Activated CD4-positive, alpha-beta T cell treated with anti-CD3 and anti-CD28 coated beads, Interleukin-2, amount 10 ng/mL, durations not matched to agents 7 days and 5 days (primary cell): Measurements from ENCODE around the gene PIP4K2C. TPM values are rescaled to one million over a fixed set of nuclear protein-coding genes. Genes with fewer than 3 reads are reported as not detected.
"Not testable (repeated sequence)": the region's sequence is repeated elsewhere in the genome, so short reads cannot be mapped to it uniquely, and the experiment has no call there.

Experiments used
- CTCF ChIA-PET: fragments of 350-600 bp; sonication (Branson Sonifier 250); formaldehyde crosslinking; loops from one replicate; lab custom pipeline; 2021; ENCODE audit warnings: antibody characterized with exemption; lab: Charles Lee
- POLR2A ChIA-PET: fragments of 350-600 bp; sonication (Branson Sonifier 250); formaldehyde crosslinking; loops from one replicate; lab custom pipeline; 2021; ENCODE audit warnings: antibody characterized with exemption; lab: Charles Lee
- DNase-seq: peaks from one replicate; pipeline ENCODE4 v3.0.0-alpha.2; 2020
- H3K27ac Mint-ChIP-seq: one replicate; pipeline ENCODE4 v1.8.0; 2021; ENCODE audit warnings: mild to moderate bottlenecking, moderate library complexity, mixed read lengths
- H3K27me3 Mint-ChIP-seq: one replicate; pipeline ENCODE4 v1.8.0; 2021; ENCODE audit warnings: mixed read lengths
- H3K36me3 Mint-ChIP-seq: one replicate; pipeline ENCODE4 v1.8.0; 2021; ENCODE audit warnings: low read depth, mixed read lengths
- H3K4me1 Mint-ChIP-seq: one replicate; pipeline ENCODE4 v1.8.0; 2021; ENCODE audit warnings: mixed read lengths
- H3K4me3 Mint-ChIP-seq: one replicate; pipeline ENCODE4 v1.8.0; 2021; ENCODE audit warnings: mild to moderate bottlenecking, moderate library complexity, mixed read lengths
- H3K9me3 Mint-ChIP-seq: one replicate; pipeline ENCODE4 v1.8.0; 2021; ENCODE audit warnings: mixed read lengths
- total RNA-seq, 2 experiments: library from RNA; stranded (reverse); gene quantifications; one replicate each; pipeline ENCODE4 v1.2.3, GENCODE V29; 2021

Gene PIP4K2C
- total RNA-seq, 2 experiments from 2014 or later: 17.9 to 20.4 TPM

DNA sequence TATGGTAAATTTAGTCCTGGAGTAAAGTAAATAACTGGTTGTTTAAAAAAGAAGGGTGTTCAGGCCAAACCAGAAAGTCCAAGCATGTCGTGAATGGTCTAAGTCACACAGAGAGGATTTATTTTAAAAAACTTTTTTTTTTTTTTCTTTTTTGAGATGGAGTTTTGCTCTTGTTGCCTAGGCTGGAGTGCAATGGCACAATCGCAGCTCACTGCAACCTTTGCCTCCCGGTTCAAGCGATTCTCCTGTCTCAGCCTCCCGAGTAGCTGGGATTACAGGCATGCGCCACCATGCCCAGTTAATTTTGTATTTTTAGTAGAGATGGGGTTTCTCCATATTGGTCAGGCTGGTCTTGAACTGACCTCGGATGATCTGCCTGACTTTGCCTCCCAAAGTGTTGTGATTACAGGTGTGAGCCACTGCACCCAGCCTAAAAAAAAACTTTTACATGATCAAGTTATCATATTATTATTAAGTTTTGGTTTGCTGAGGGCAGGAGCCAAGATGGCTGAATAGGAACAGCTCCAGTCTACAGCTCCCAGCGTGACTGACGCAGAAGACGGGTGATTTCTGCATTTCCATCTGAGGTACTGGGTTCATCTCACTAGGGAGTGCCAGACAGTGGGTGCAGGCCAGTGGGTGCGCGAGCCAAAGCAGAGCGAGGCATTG lies 55.1 kb downstream of the PIP4K2C start:
- DNase-seq, H3K27me3 Mint-ChIP-seq, POLR2A ChIA-PET, H3K36me3 Mint-ChIP-seq, H3K9me3 Mint-ChIP-seq, H3K4me3 Mint-ChIP-seq, H3K4me1 Mint-ChIP-seq, H3K27ac Mint-ChIP-seq: not testable (repeated sequence)
- CTCF ChIA-PET: interaction anchor here (1.3 kb wide), 1 partner anchor 10 kb away, joined by 3 read pairs; no protein-coding TSS in a partner anchor

DNA sequence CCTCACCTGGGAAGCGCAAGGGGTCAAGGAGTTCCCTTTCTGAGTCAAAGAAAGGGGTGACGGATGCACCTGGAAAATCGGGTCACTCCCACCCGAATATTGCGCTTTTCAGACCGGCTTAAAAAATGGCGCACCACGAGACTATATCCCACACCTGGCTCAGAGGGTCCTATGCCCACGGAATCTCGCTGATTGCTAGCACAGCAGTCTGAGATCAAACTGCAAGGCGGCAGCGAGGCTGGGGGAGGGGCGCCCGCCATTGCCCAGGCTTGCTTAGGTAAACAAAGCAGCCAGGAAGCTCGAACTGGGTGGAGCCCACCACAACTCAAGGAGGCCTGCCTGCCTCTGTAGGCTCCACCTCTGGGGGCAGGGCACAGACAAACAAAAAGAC lies 55.7 kb downstream of the PIP4K2C start:
- CTCF ChIA-PET: interaction anchor here (1.3 kb wide), 1 partner anchor 9 kb away, joined by 3 read pairs; no protein-coding TSS in a partner anchor
- H3K9me3 Mint-ChIP-seq, H3K4me1 Mint-ChIP-seq, DNase-seq, H3K27me3 Mint-ChIP-seq, H3K27ac Mint-ChIP-seq, H3K4me3 Mint-ChIP-seq, H3K36me3 Mint-ChIP-seq, POLR2A ChIA-PET: not testable (repeated sequence)

Other genes with a start within 250 kb of the PIP4K2C start
- 10 to 100 TPM; 71.6 to 74.5 TPM for gene R3HDM2, start 160.1 kb upstream of the PIP4K2C start, total RNA-seq
- gene INHBC, start 156.4 kb upstream of the PIP4K2C start, total RNA-seq: not detected
- not detected for gene INHBE, start 135.9 kb upstream of the PIP4K2C start, total RNA-seq
- gene GLI1, start 131.4 kb upstream of the PIP4K2C start, total RNA-seq: under 1 TPM; 0.52 to 0.94 TPM
- gene ARHGAP9, start 111.3 kb upstream of the PIP4K2C start, total RNA-seq: 100 to 1,000 TPM; 218 to 259 TPM
- gene MARS1, start 103.1 kb upstream of the PIP4K2C start, total RNA-seq: 100 to 1,000 TPM; 214 to 247 TPM
- 10 to 100 TPM; 10.5 to 11.4 TPM for gene DDIT3, start 70.7 kb upstream of the PIP4K2C start, total RNA-seq
- gene MBD6, start 68.4 kb upstream of the PIP4K2C start, total RNA-seq: 10 to 100 TPM; 66.0 to 80.1 TPM
- 10 to 100 TPM; 79.3 to 80.5 TPM for gene DCTN2, start 44.0 kb upstream of the PIP4K2C start, total RNA-seq
- gene KIF5A, start 41.1 kb upstream of the PIP4K2C start, total RNA-seq: under 1 TPM; 0.64 to 0.89 TPM
- 10 to 100 TPM; 15.5 to 16.5 TPM for gene DTX3, start 13.6 kb downstream of the PIP4K2C start, total RNA-seq
- under 1 TPM; 0.25 to 0.42 TPM for gene ARHGEF25, start 20.2 kb downstream of the PIP4K2C start, total RNA-seq
- gene B4GALNT1, start 42.0 kb downstream of the PIP4K2C start, total RNA-seq: under 1 TPM; 0.62 to 0.77 TPM
- gene OS9, start 102.9 kb downstream of the PIP4K2C start, total RNA-seq: 100 to 1,000 TPM; 138 to 142 TPM
- 10 to 100 TPM; 72.6 to 73.3 TPM for gene AGAP2, start 147.6 kb downstream of the PIP4K2C start, total RNA-seq
- gene TSPAN31, start 153.8 kb downstream of the PIP4K2C start, total RNA-seq: 10 to 100 TPM; 18.6 to 22.3 TPM
- 100 to 1,000 TPM in 1 of 2 experiments, 10 to 100 TPM in 1; 84.4 to 104 TPM for gene CDK4, start 161.1 kb downstream of the PIP4K2C start, total RNA-seq
- 10 to 100 TPM; 23.7 to 27.2 TPM for gene MARCHF9, start 163.9 kb downstream of the PIP4K2C start, total RNA-seq
- 1 to 10 TPM; 1.9 to 2.3 TPM for gene CYP27B1, start 175.9 kb downstream of the PIP4K2C start, total RNA-seq
- 10 to 100 TPM; 13.4 to 17.2 TPM for gene METTL1, start 180.9 kb downstream of the PIP4K2C start, total RNA-seq
- gene EEF1AKMT3, start 181.4 kb downstream of the PIP4K2C start, total RNA-seq: 1 to 10 TPM; 2.8 to 3.0 TPM
- gene TSFM, start 191.6 kb downstream of the PIP4K2C start, total RNA-seq: 10 to 100 TPM; 23.6 to 29.7 TPM
- gene AVIL, start 227.5 kb downstream of the PIP4K2C start, total RNA-seq: 1 to 10 TPM; 3.5 to 3.6 TPM